A375 (cell line): Measurements from ENCODE around the gene CTSC. TPM values are rescaled to one million over a fixed set of nuclear protein-coding genes. Genes with fewer than 3 reads are reported as not detected.

Source experiments
- total RNA-seq: library from RNA; depleted of rRNA; stranded (reverse); fragments of >200 nt; shearing (Covaris generic); gene quantifications from 2 replicates; pipeline ENCODE4 v1.2.3, GENCODE V29; 2014; rRNA removed

CTSC gene
- total RNA-seq = 195 and 208 TPM in 2 replicates

GRCh38 chr11:88337181-88337986 is at the start of gene CTSC:
Gene CTSC (minus strand): TSS chr11:88337736. CDS start chr11:88337672, 64 bp downstream.

Other genes starting within 250 kb of the CTSC start
- gene RAB38, start 162.3 kb downstream of the CTSC start, total RNA-seq = 18.4 and 23.6 TPM in 2 replicates